22Rv1 (cell line): ENCODE results near the gene FLOT1.
"Not testable (repeated sequence)": the region's sequence is repeated elsewhere in the genome, so short reads cannot be mapped to it uniquely, and the experiment has no call there.

Experiments
- H3K27ac ChIP-seq: fragments of 450-650 bp; 2 replicates; pipeline ENCODE4 v1.5.1; 2017
- ZFX ChIP-seq: fragments of 450-650 bp; IDR thresholded peaks from 2 replicates; pipeline ENCODE4 v1.6.1; 2017; ENCODE audit warnings: antibody characterized with exemption, borderline replicate concordance
- TF ChIP-seq, protein P1 (sequence below): fragments of 450-650 bp; IDR thresholded peaks from 2 replicates; pipeline ENCODE4 v1.5.1; 2017; ENCODE audit warnings: mild to moderate bottlenecking

FLOT1 gene

DNA sequence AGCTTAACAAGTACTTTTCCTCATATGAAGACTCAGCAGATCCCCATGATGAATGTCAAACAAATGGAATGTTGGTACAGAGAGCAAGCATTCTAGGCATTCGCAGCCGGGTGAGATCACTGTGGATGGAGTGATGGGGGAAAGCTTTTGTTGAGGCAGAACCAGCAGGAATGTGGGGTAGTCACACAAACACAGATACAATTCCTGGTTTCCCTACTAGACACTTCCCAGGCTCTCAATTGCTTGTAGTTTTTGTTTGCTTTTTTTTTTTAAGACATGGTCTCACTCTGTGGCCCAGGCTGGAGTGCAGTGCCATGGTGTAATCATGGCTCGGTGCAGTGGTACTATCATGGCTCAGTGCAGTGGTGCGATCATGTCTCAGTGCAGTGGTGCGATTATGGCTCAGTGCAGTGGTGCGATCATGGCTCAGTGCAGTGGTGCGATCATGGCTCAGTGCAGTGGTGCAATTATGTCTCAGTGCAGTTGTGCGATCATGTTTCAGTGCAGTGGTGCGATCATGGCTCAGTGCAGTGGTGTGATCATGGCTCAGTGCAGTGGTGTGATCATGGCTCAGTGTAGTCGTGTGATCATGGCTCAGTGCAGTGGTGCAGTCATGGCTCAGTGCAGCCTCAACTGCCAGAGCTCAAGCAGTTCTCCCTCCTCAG lies 17.2 kb upstream of the FLOT1 start:
- TF ChIP-seq, protein P1, sequence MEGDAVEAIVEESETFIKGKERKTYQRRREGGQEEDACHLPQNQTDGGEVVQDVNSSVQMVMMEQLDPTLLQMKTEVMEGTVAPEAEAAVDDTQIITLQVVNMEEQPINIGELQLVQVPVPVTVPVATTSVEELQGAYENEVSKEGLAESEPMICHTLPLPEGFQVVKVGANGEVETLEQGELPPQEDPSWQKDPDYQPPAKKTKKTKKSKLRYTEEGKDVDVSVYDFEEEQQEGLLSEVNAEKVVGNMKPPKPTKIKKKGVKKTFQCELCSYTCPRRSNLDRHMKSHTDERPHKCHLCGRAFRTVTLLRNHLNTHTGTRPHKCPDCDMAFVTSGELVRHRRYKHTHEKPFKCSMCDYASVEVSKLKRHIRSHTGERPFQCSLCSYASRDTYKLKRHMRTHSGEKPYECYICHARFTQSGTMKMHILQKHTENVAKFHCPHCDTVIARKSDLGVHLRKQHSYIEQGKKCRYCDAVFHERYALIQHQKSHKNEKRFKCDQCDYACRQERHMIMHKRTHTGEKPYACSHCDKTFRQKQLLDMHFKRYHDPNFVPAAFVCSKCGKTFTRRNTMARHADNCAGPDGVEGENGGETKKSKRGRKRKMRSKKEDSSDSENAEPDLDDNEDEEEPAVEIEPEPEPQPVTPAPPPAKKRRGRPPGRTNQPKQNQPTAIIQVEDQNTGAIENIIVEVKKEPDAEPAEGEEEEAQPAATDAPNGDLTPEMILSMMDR = no peak
- H3K27ac ChIP-seq = no peak overlapping the region

DNA sequence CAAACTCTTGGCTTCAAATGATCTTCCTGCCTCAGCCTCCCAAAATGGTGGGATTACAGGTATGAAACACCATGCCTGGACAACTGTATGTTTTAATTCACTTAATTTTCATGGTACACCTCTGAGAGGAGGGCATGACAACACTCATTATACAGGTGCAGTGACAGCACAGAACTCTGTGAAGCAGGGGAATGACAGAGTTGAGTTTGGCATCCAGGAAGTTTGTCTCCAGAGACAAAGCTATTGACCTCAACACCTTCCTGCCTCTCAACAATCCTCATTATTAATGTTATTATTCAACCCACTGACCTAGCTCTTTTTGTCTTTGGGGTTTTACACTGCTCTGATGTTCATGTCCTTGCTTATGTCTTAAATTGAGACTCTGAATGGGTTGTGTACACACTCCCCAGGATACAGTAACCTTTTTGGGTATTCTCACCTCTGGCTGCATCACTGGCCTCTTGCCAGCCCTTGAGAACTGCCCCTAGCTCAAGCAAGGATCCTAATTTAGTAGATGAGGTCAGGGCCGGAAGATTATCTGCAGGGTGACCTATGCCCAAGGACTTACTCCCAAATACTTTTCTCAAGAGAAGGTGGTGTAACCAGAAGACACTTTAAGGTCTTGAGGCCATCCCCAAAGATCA lies 14.9 kb upstream of the FLOT1 start:
- TF ChIP-seq, protein P1 = no peak
- no peak for TF ChIP-seq ZFX
- H3K27ac ChIP-seq = no peak overlapping the region

DNA sequence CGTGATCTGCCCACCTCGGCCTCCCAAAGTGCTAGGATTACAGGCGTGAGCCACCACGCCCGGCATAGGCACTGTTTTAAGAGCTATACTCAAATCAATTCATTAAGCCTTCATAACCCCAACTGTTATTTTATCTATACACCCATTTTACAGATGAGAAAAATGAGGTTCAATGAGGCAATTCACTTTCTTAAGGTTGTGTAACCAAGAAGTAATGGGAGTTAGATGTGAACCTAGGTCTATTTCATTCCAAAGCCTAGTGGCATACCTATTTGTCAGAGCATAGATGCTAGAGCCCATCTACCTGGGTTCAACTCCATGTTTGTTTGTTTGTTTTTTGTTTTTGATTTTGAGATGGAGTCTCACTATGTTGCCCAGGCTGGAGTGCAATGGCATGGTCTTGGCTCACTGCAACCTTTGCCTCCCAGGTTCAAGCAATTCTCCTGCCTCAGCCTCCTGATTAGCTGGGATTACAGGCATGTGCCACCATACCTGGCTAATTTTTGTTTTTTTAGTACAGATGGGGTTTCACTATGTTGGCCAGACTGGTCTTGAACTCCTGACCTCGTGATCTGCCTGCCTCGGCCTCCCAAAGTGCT lies 14.0 kb upstream of the FLOT1 start:
- not testable (repeated sequence) for H3K27ac ChIP-seq

DNA sequence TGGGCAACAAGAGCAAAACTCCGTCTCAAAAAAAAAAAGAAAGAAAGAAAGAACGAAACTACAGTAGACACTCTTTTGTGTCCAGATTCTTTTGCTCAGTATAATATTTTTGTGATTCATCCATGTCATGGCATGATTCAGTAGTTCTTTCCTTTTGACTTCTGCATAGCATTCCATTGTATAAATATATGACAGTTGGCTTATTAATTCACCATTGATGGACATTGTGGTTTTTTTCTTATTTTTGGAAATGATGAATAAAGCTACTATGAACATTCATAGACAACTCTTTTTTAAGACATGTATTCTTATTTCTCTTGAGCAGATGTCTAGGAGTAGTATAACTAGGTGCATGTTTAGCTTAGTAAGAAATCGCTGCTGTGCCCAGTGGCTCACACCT lies 12.1 kb upstream of the FLOT1 start:
- TF ChIP-seq ZFX = no peak
- TF ChIP-seq, protein P1 = no peak
- no peak overlapping the region for H3K27ac ChIP-seq

DNA sequence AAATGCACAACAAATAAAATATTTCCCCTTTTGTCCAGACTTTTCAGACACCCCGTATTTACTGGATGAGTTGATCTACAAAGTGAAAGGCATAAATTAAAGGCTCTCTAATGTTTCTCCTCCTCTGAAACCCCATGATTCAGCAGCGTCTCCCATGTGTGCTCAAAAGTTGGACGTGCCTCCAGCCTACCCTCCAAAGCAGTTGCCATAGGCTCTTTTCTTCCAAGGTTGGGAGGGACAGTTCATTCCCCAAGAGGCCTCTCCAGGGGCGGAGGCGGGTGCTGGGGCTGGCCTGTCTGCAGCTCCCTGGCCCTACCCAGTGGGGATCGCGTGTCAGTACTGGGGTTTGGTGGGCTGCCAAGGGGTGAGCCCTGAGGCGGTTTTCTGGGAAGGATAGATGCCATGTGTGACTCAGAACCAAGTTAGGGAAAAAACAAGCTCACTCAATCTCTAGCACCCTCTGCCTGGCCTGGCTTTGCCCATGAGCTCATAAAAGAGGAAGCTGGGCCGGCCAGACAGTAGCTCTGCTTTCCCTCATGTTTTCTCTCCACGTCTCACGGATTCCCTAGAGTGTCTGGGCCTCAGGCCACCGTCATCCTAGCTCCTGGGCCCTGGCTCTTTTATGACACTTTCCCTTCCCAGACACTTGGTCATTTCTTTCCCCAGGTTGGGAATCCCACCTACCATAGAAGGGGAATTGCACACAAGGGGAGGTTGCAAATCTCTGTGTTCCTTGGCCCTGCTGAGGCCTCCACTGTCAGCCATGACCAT lies 9.9 kb upstream of the FLOT1 start:
- TF ChIP-seq, protein P1 = no peak
- TF ChIP-seq ZFX = no peak

DNA sequence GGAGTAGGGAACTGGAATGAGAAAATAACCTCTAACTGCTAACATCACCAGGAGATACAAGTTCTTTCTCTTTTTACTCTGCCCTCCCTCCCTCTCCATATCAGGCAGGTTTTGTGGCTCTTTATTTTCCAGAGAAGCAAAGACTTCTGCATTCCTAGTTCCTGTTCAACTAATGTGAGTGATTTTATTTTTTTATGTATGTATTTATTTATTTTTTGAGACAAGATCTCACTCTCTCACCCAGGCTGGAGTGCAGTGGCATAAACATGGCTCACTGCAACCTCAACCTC lies 7.8 kb upstream of the FLOT1 start:
- TF ChIP-seq ZFX = no peak
- TF ChIP-seq, protein P1 = no peak
- H3K27ac ChIP-seq = peak overlapping the region; percentile 10; the same call in 1 of the 2 replicates

More for the DNA sequence above, 9.9 kb upstream of the FLOT1 start:
- no peak overlapping the region for H3K27ac ChIP-seq

DNA sequence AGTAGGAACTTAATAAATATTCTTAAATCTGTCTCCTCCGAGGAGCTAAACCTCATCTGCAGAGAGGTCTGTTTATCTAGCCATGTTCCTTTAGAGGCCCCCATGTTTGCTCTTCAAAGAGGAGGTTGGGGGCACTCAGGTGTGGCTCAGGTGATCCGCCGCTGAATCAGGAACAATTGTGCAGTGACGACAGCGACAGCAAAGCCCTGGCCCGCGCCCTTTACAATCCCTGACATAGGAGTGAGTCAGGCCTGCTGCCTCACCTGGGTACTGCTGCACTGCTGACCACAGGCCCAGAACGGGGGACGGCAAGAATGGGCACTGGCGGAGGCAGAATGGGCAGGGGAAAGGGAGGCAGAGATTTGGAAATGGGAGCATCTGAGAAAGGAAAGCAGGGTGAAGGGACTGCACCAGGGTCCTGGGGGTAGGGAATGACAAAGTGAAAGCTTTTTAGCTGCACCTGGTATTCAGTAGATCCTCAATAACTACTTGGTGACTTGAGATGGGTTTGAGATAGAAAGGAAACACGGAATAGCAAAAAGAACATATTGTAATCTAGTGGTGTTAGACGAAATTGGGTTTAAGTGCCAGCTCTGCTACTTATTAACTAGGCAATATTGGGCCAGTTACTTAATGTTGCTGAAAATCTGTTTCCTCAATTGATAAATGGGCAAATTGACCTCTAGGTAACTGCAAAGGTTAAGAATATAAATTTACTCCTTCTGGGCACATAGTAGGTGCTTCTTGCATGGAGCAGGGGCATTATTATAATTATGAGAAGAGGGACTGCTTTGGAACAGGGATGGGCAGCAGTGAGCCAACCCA lies 7.3 kb upstream of the FLOT1 start:
- TF ChIP-seq ZFX = no peak
- TF ChIP-seq, protein P1 = no peak
- peak overlapping the region; percentile 10; the same call in 1 of the 2 replicates for H3K27ac ChIP-seq
